ENCODE measurements around the gene L3MBTL2.

Gene L3MBTL2

DNA sequence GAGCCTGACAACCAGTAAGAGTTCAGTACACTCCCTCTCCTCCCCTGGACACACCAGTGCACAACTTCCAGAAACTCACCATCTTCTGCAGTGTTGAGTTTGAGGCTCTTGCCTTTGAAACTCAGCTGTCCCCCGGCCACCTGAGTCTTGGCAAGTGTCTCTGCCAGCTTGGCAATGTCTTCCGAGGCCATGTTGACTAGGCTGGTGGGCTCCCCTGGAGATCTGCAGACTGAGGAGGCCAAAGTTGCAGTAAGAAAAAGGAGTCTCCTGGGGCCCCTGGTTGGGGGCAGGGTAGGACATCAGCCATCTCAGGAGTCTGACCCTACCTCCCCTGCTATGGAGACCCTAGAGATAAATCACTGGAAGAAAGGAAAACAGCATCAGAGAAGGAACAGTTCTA is 75.7 kb downstream of the L3MBTL2 start:
- DNase-seq: no peak
